Measurements from ENCODE around the gene TMEM9.
"Not testable (repeated sequence)": the region's sequence is repeated elsewhere in the genome, so short reads cannot be mapped to it uniquely, and the experiment has no call there.

The TMEM9 gene

DNA sequence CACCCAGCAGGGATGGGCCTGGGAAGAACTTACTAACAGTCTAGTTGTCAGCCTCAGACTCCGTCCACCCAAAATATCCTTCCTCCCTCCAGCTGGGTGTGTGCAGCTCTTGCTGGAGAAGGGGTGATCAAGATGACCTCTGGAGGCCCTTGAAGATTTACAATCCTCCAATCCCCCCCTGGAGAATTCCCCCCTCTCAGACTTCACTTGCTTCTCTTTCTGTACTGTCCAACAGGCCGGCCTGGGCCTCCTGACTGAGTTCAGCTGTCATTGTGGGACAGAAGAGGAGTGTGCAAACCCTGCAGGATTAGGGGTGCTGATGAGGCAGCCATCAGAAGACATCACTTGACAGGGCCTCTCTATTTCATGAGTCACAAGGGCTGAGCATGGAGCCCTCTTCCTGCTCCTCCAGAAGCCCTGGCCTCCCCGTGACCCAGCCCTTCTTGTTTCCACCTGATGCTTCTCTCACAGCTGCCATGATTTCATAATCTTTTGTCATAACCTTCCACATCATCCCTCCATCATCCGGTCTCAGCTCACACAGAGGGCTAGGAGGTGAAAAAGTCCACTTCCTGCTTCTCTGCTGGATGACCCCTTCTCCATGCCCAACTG lies 18.8 kb upstream of the TMEM9 start:
- DNase-seq = peak; percentile 31

GRCh38 chr1:201172326-201172725 lies 18.1 kb upstream of the TMEM9 start:
- no peak for DNase-seq

- DNase-seq = peak; percentile 22
Measured at GRCh38 chr1:201171063-201172036, 17.1 kb upstream of the TMEM9 start.

DNA sequence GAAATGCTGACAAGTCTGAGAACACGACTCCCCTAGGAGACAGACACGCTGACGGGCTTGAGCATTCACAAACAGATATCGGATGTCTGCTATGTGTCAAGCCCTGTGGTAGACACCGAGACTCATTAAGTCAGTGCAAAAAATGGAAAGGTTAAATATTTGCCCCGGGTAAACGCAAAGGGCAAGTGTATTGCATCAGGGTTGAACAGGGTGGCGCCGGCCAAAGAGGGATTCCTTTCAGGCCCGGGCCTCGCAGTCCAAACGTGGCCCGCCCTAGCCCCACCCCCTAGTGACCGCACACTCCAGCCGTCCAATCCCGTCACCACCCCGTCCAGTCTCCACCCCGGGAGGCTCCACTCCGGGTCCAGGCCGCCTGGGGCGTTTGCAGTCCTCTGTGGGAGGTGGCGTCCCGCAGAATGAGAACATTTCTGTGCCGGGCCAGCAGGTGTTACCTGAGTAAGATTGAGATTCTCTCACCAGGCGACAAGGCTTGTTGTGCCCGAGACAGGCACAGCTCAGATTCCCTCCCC lies 16.3 kb upstream of the TMEM9 start:
- peak; percentile 90 for DNase-seq

- DNase-seq = no peak
Measured at GRCh38 chr1:201169971-201170532, 15.8 kb upstream of the TMEM9 start.

- DNase-seq = no peak
Measured at GRCh38 chr1:201169203-201169602, 14.9 kb upstream of the TMEM9 start.

- no peak for DNase-seq
Measured at GRCh38 chr1:201167041-201167991, 13.0 kb upstream of the TMEM9 start.

- peak; percentile 18 for DNase-seq
Measured at GRCh38 chr1:201164645-201165044, 10.4 kb upstream of the TMEM9 start.

DNA sequence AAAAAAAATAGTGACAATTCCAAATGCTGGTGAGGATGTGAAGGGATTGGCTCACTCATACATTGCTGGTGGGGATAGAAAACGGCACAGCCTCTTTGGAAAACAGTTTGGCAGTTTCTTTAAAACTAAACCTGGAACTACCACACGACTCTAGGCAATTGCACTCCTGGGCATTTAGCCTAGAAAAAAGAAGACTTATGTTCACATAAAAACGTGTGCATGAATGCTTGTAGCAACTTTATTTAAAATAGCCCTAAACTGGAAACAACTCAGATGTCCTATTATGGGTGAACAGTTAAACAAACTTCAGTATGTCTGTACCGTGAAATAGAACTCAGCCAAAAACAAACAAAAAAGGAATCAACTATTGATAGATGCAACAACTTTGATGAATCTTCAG lies 9.4 kb upstream of the TMEM9 start:
- DNase-seq = no peak

DNA sequence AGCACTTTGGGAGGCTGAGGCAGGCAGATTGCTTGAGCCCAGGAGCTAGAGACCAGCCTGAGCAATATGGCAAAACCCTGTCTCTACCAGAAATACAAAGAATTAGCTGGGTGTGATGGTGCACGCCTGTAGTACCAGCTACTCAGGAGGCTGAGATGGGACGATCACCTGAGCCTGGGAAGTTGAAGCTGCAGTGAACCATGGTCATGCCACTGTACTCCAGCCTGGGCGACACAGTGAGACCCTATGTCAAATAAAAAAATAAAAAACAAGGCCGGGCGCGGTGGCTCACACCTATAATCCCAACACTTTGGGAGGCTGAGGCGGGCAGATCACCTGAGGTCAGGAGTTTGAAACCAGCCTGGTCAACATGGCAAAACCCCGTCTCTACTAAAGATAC lies 8.8 kb upstream of the TMEM9 start:
- not testable (repeated sequence) for DNase-seq

DNA sequence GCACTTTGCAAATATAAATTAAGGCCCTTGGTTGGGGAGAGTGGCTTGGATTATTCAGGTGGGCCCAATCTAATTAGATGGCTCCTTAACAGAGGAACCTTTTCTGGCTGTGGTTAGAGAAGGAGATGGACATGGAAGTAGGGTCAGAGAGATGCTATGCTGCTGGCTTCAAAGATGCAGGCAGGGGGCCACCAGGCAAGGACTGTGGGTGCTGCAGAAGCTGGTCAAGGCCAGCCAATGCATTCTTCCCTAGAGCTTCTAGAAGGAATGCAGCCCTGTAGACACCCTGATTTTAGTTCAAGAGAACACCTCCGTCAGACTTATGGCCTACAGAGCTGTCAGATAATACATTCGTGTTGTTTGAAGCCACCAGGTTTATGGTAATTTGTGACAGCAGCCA lies 3.7 kb upstream of the TMEM9 start:
- DNase-seq = no peak

GRCh38 chr1:201156819-201157218 lies 2.5 kb upstream of the TMEM9 start:
- no peak for DNase-seq

DNA sequence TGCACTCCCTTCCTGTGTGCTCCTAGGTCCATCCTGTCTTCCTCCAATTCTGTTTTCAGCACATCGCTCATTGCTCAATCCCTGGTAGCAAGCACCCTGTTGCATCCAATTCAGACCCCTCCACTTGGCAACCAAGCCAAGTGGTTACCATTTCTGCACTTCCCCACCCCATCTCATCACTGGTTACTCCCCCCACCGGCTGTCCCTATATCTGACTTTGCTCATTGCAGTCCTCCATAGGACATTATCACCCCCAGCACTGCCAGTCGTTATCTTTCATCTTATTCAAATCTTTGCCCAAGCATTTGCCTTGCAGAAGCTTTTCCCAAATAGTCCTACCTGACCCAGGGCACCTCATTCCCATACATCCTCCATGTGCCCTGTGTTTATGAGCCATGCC lies 2.1 kb upstream of the TMEM9 start:
- no peak for DNase-seq

- no peak for DNase-seq
Measured at GRCh38 chr1:201155354-201155753, 1.1 kb upstream of the TMEM9 start.

- DNase-seq = no peak
Measured at GRCh38 chr1:201153474-201154388, 543 bp downstream of the TMEM9 start.

DNA sequence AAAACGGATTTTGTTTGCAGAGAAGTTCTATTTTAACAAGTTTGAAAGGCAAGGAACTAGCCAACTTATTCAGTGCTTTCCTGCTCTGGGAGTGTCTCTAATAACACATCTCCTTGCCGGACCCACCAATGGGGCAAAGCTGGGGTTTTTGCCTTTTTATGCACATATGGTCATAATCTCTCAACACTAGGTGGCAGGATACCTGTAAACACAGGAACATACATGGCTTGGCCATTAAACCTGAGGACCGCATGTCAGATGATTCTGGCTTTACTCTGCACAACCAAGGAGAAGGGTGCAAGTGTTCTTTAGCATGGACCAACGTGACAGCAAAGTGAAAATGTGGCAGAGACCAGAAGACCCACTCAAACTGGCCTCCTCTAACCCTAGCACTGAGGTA lies 4.9 kb downstream of the TMEM9 start:
- DNase-seq = peak; percentile 47

- DNase-seq = no peak
Measured at GRCh38 chr1:201147396-201148015, 6.8 kb downstream of the TMEM9 start.

- DNase-seq = no peak
Measured at GRCh38 chr1:201146626-201147390, 7.5 kb downstream of the TMEM9 start.

- DNase-seq = no peak
Measured at GRCh38 chr1:201145816-201146215, 8.5 kb downstream of the TMEM9 start.

- DNase-seq = no peak
Measured at GRCh38 chr1:201145132-201145531, 9.1 kb downstream of the TMEM9 start.
